Peyer's patch (tissue), 4 donors: ENCODE measurements around the gene GARRE1. TPM values are rescaled to one million over a fixed set of nuclear protein-coding genes. Genes with fewer than 3 reads are reported as not detected.

Experiments used
- DNase-seq, 3 donors: peaks; one replicate each; pipeline ENCODE4 v3.0.0-alpha.2; 2017 to 2019
- H3K27ac ChIP-seq, 4 donors: fragments of 200-600 bp; sonication (generic); one replicate each; pipeline ENCODE4 v1.5.1; 2016 to 2019
- H3K27me3 ChIP-seq, 2 donors: fragments of 200-600 bp; sonication (generic); one replicate each; pipeline ENCODE4 v1.5.1; 2019
- H3K36me3 ChIP-seq, 3 donors: fragments of 200-600 bp; sonication (generic); one replicate each; pipeline ENCODE4 v1.5.1; 2016 to 2019
- H3K4me1 ChIP-seq, 4 donors: fragments of 200-600 bp; sonication (generic); one replicate each; pipeline ENCODE4 v1.5.1; 2016 to 2019
- H3K4me3 ChIP-seq, 4 donors: fragments of 200-600 bp; sonication (generic); 1 replicate in 3 of 4; 2 replicates in 1 of 4; pipeline ENCODE4 v1.5.1; 2016 to 2019; ENCODE audit warnings: mild to moderate bottlenecking in 1 of 4
- H3K9me3 ChIP-seq, 4 donors: fragments of 200-600 bp; sonication (generic); one replicate each; pipeline ENCODE4 v1.5.1; 2016 to 2019; ENCODE audit warnings: mild to moderate bottlenecking in 1 of 4
- CTCF ChIP-seq, 6 experiments: fragments of 450-650 bp in 4 of 6; fragments of 200-600 bp in 2 of 6; sonication (generic) in 1 of 6; IDR thresholded peaks; one replicate each; pipeline ENCODE4 v1.5.1; 2017 to 2019; ENCODE audit warnings: antibody characterized with exemption in 6 of 6, mild to moderate bottlenecking in 3 of 6, moderate library complexity in 1 of 6
- POLR2A ChIP-seq, 2 donors: fragments of 450-650 bp; IDR thresholded peaks; one replicate each; pipeline ENCODE4 v1.5.1; 2017; ENCODE audit warnings: antibody characterized with exemption in 2 of 2, mild to moderate bottlenecking in 2 of 2, moderate library complexity in 2 of 2
- total RNA-seq, 4 donors: library from RNA; depleted of rRNA; stranded (reverse); fragments of >200 nt; gene quantifications; one replicate each; pipeline ENCODE4 v1.1.0, GENCODE V29; 2016

GARRE1 gene
- total RNA-seq, 4 donors from 2014 or later: 11.9 to 31.2 (median 19.5) TPM

DNA sequence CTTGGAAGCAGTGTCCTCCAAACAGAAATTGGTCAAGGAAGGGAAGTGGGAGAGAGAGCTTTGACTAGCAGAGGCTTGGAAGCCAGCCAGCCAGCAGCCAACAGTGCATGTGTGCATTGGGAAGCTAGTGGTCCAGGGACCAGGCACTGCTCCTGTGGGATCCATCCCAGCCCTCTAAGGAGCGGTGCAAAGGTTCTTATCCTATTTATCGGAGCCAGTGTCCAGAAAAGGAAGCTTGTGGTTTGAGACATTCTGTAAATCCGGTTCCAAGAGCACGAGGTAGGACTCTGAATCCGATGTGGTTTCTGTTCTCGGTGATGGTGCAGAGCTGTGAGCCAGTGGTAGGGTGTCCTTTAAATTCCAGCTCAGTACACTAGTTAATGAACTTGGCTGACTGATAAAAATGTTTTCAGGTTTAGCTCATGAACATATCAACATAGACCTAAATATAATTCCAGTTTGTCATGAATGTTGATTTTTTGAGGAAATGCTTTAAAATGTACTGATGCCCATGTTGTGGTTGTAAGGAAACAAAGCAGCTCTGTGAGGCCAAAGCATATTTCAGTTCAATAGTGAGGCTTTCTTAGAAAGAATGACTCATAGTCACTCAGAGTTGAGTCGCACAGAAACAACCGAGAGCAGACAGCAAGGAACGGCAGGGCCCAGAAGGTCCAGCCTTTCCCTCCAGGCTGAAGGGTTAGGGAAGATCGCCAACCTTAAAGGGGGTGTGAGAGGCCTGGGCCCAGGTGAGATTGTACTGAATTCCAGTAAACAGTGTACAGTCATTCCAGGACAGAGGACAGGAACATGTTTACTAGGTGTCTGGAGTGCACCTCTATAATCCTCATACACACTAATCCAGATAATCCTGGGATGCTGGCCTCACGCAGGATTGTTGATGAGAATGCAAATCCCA, 21.5 kb upstream of the GARRE1 start:
- DNase-seq: no peak
- Histone ChIP-seq H3K4me3 (no peak overlapping the region), H3K36me3 (peaks cover 0 to 30% (median 0%) of the 10 kb centered on the region in 3 donors), H3K27ac (peak overlapping the region in 2 of 4 donors; percentile 0 to 20), H3K4me1 (peaks cover 0 to 16% (median 0%) of the 10 kb centered on the region in 4 donors), H3K27me3 (no peaks in the 10 kb centered on the region), H3K9me3 (no peaks in the 10 kb centered on the region)
- TF ChIP-seq POLR2A (IDR thresholded peaks at IDR 0.05) (no peak), CTCF (IDR thresholded peaks at IDR 0.05) (no peak)

- DNase-seq: no peak
- Histone ChIP-seq H3K36me3 (peaks cover 0 to 5% (median 0%) of the 10 kb centered on the region in 3 donors), H3K27me3 (no peaks in the 10 kb centered on the region), H3K9me3 (no peaks in the 10 kb centered on the region), H3K4me3 (no peak overlapping the region), H3K4me1 (peaks cover 0 to 16% (median 0%) of the 10 kb centered on the region in 4 donors), H3K27ac (no peak overlapping the region)
- no peak for TF ChIP-seq POLR2A (IDR thresholded peaks at IDR 0.05)
- no peak for TF ChIP-seq CTCF (IDR thresholded peaks at IDR 0.05)
Measured at GRCh38 chr19:34235425-34235940, 18.9 kb upstream of the GARRE1 start.

GRCh38 chr19:34236035-34236987, 18.0 kb upstream of the GARRE1 start:
- TF ChIP-seq CTCF (IDR thresholded peaks at IDR 0.05) (no peak), POLR2A (IDR thresholded peaks at IDR 0.05) (no peak)
- Histone ChIP-seq H3K27me3 (no peaks in the 10 kb centered on the region), H3K36me3 (no peaks in the 10 kb centered on the region), H3K4me3 (no peak overlapping the region), H3K27ac (no peak overlapping the region), H3K4me1 (peaks cover 0 to 16% (median 0%) of the 10 kb centered on the region in 4 donors), H3K9me3 (no peaks in the 10 kb centered on the region)
- no peak for DNase-seq

DNA sequence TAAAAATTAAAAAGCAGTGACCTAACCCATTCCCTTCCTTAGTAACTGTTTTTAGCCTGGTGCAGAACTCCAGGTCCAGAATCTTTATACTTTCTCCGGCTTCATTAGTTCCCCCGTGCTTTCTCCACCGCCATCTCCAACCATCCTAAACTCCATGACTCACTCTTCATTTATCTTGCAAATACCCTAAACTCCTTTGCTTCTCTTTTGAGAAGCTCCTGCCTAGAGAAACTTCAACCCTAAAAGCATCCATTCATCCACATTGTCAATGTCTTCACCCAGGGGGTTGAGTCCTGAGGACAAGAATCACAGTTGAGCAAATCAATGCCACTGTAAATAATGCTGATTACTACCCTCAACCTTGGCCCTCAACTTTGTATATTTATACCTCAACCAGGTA, 17.1 kb upstream of the GARRE1 start:
- no peak overlapping the region for H3K4me3 ChIP-seq
- H3K27ac ChIP-seq: no peak overlapping the region
- peaks cover 0 to 16% (median 0%) of the 10 kb centered on the region in 4 donors for H3K4me1 ChIP-seq
- DNase-seq: no peak
- H3K9me3 ChIP-seq: no peaks in the 10 kb centered on the region
- TF ChIP-seq POLR2A (IDR thresholded peaks at IDR 0.05) (no peak), CTCF (IDR thresholded peaks at IDR 0.05) (no peak)
- H3K36me3 ChIP-seq: no peaks in the 10 kb centered on the region
- H3K27me3 ChIP-seq: no peaks in the 10 kb centered on the region

- H3K36me3 ChIP-seq: no peaks in the 10 kb centered on the region
- H3K9me3 ChIP-seq: no peaks in the 10 kb centered on the region
- H3K4me1 ChIP-seq: peaks cover 0 to 12% (median 0%) of the 10 kb centered on the region in 4 donors
- H3K27me3 ChIP-seq: no peaks in the 10 kb centered on the region
- no peak for TF ChIP-seq POLR2A (IDR thresholded peaks at IDR 0.05)
- TF ChIP-seq CTCF (IDR thresholded peaks at IDR 0.05): no peak
- no peak overlapping the region for H3K27ac ChIP-seq
- H3K4me3 ChIP-seq: no peak overlapping the region
- no peak for DNase-seq
Measured at GRCh38 chr19:34237939-34238338, 16.4 kb upstream of the GARRE1 start.
